A673 (cell line): ENCODE results near the gene TEX2.

Experiments used
- CTCF ChIP-seq: fragments of 300-800, 200-600 bp; sonication (generic); conservative IDR thresholded peaks from 2 replicates; pipeline ENCODE4 v1.5.1; 2017; ENCODE audit warnings: low read depth, mild to moderate bottlenecking, antibody characterized with exemption, low read length, moderate library complexity, mixed read lengths
- EZH2 ChIP-seq: fragments of 200-600 bp; sonication (generic); IDR thresholded peaks from 2 replicates; pipeline ENCODE4 v1.6.1; 2017; ENCODE audit warnings: borderline replicate concordance, low read depth, mild to moderate bottlenecking, mixed read lengths, antibody characterized with exemption, low read length; ENCODE audit not compliant: poor library complexity, severe bottlenecking

GRCh38 chr17:64156670-64157069, 106.4 kb downstream of the TEX2 start:
- TF ChIP-seq EZH2 = no peak
- no peak for TF ChIP-seq CTCF
